K562 (cell line): ENCODE measurements around the gene TIFAB. TPM values are rescaled to one million over a fixed set of nuclear protein-coding genes. Genes with fewer than 3 reads are reported as not detected.
A peak's percentile ranks its signal among the peaks of the same experiment; 100 is the strongest.

Experiments used
- ATAC-seq: fragments of 200-7000 bp; cut with Tn5 transposase; 3 replicates; pipeline ENCODE4 v1.9.1; 2020; ENCODE audit warnings: moderate library complexity
- BruUV-seq: library from RNA; stranded (reverse); fragments of 400-500 nt; replicated peaks from 2 replicates; lab custom pipeline; 2021; lab: Mats Ljungman, UMichigan
- CTCF ChIA-PET: fragments of 300-600 bp; formaldehyde crosslinking; extraction: SDS; loops from one replicate; lab custom pipeline; 2021; ENCODE audit warnings: low intra/inter-chr PET ratio; lab: Yijun Ruan, JAX
- POLR2A ChIA-PET: fragments of 300-600, 350-650 bp; sonication (Branson Sonifier 250); formaldehyde crosslinking; extraction: SDS; loops from one replicate; lab custom pipeline; 2021; ENCODE audit warnings: antibody characterized with exemption, inconsistent platforms; lab: Yijun Ruan, JAX
- DNase-seq, 4 experiments: peaks; one replicate each; pipeline versions ENCODE4 v3.0.0 to v3.0.0-alpha.2; 2011 to 2018; ENCODE audit warnings: low spot score in 3 of 4, mixed read lengths in 3 of 4; ENCODE audit errors: extremely low read depth in 1 of 4
- FAIRE-seq: peaks from 2 replicates; lab custom pipeline; 2011; peaks lifted over from hg19 to GRCh38; lab: Jason Lieb, UNC
- H2AFZ ChIP-seq: 2 replicates; pipeline ENCODE4 v1.6.0; 2011; ENCODE audit warnings: low read depth, low read length, control low read depth, inconsistent platforms
- H3K27ac ChIP-seq: fragments of 200-600 bp; 3 replicates; pipeline ENCODE4 v1.8.0; 2011; ENCODE audit warnings: low read depth, mild to moderate bottlenecking, control low read depth, inconsistent platforms, low read length, moderate library complexity, mixed read lengths; ENCODE audit errors: extremely low read depth
- H3K27me3 ChIP-seq, 2 experiments: fragments of 300-600 bp in 1 of 2; 2 replicates in 1 of 2; 3 replicates in 1 of 2; pipeline versions ENCODE4 v1.6.0 to v1.8.0; 2011; ENCODE audit warnings: inconsistent platforms in 2 of 2, low read length in 2 of 2, mild to moderate bottlenecking in 1 of 2, mixed read lengths in 1 of 2, moderate library complexity in 1 of 2; ENCODE audit not compliant: control insufficient read depth in 2 of 2, insufficient read depth in 2 of 2
- H3K36me3 ChIP-seq: fragments of 300-600 bp; 3 replicates; pipeline ENCODE4 v1.8.0; 2011; ENCODE audit warnings: mild to moderate bottlenecking, low read length, inconsistent platforms; ENCODE audit not compliant: control insufficient read depth, insufficient read depth
- H3K4me1 ChIP-seq, 2 experiments: fragments of 200-600 bp in 1 of 2; replicated peaks in 1 of 2; 2 replicates in 1 of 2; 3 replicates in 1 of 2; pipeline versions ENCODE4 v1.5.1 to v1.8.0; 2011; ENCODE audit warnings: inconsistent platforms in 2 of 2, low read length in 2 of 2, mild to moderate bottlenecking in 1 of 2, mixed read lengths in 1 of 2, moderate library complexity in 1 of 2; ENCODE audit not compliant: control insufficient read depth in 2 of 2, insufficient read depth in 2 of 2
- H3K4me2 ChIP-seq: 2 replicates; pipeline ENCODE4 v1.6.1; 2011; ENCODE audit warnings: low read length, control low read depth, inconsistent platforms, mixed read lengths; ENCODE audit not compliant: insufficient read depth
- H3K4me3 ChIP-seq: fragments of 200-600 bp; sonication (generic), shearing (Covaris generic); 2 replicates; pipeline ENCODE4 v1.5.1; 2016; ENCODE audit warnings: control low read depth, inconsistent platforms
- H3K79me2 ChIP-seq: fragments of 200-600 bp; 3 replicates; pipeline ENCODE4 v1.8.0; 2011; ENCODE audit warnings: low read length, inconsistent platforms; ENCODE audit not compliant: control insufficient read depth, insufficient read depth
- H3K9ac ChIP-seq, 2 experiments: 2 replicates each; pipeline versions ENCODE4 v1.6.0 to v1.6.1; 2011; ENCODE audit warnings: low read depth in 2 of 2, low read length in 2 of 2, control low read depth in 1 of 2, inconsistent platforms in 1 of 2, mild to moderate bottlenecking in 1 of 2, mixed read lengths in 1 of 2; ENCODE audit not compliant: insufficient read depth in 1 of 2
- H3K9me1 ChIP-seq: one replicate; pipeline ENCODE4 v1.6.0; 2011; ENCODE audit warnings: inconsistent platforms, mild to moderate bottlenecking, low read length, moderate library complexity; ENCODE audit not compliant: control insufficient read depth, insufficient read depth
- H3K9me3 ChIP-seq: replicated peaks from 2 replicates; pipeline ENCODE4 v1.5.1; 2011; ENCODE audit warnings: low read depth, low read length, inconsistent platforms; ENCODE audit not compliant: control insufficient read depth, insufficient read depth
- H4K20me1 ChIP-seq: replicated peaks from 2 replicates; pipeline ENCODE4 v1.6.1; 2011; ENCODE audit warnings: low read length, inconsistent platforms, mixed read lengths; ENCODE audit not compliant: control insufficient read depth, insufficient read depth
- BMI1 ChIP-seq: fragments of 150-350 bp; IDR thresholded peaks from 2 replicates; pipeline ENCODE4 v1.6.1; 2014; ENCODE audit warnings: low read length
- EGR1 ChIP-seq: fragments of 450-650 bp; conservative IDR thresholded peaks from 2 replicates; pipeline ENCODE4 v1.6.1; 2017; ENCODE audit warnings: mild to moderate bottlenecking
- ETS2 ChIP-seq: IDR thresholded peaks from 2 replicates; pipeline ENCODE4 v1.6.1; 2016; ENCODE audit warnings: borderline replicate concordance, missing genetic modification characterization, mild to moderate bottlenecking, moderate library complexity, missing compliant biosample characterization; ENCODE audit not compliant: poor library complexity, severe bottlenecking
- MYNN ChIP-seq, 2 experiments: sonication (generic); formaldehyde crosslinking in 1 of 2; IDR thresholded peaks; 2 replicates each; pipeline versions ENCODE4 v1.5.0 to v1.6.1; 2016 to 2020; ENCODE audit warnings: antibody characterized with exemption in 1 of 2, missing genetic modification reagents in 1 of 2
- NR3C1 ChIP-seq: sonication (generic); formaldehyde crosslinking; IDR thresholded peaks from 2 replicates; pipeline ENCODE4 v1.8.1; 2022; ENCODE audit warnings: missing genetic modification reagents
- POLR2A ChIP-seq: fragments of 450-650 bp; conservative IDR thresholded peaks from 2 replicates; pipeline ENCODE4 v1.6.1; 2016
- RBFOX2 ChIP-seq: fragments of 200-400 bp; formaldehyde crosslinking; IDR thresholded peaks from 2 replicates; pipeline ENCODE4 v1.6.1; 2017; ENCODE audit warnings: low read depth, mild to moderate bottlenecking, low read length, moderate library complexity
- ZNF217 ChIP-seq: sonication (generic); formaldehyde crosslinking; IDR thresholded peaks from 2 replicates; pipeline ENCODE4 v1.8.0; 2022; ENCODE audit warnings: mild to moderate bottlenecking, missing genetic modification reagents
- ZNF316 ChIP-seq: fragments of 450-650 bp; IDR thresholded peaks from 2 replicates; pipeline ENCODE4 v1.6.1; 2016
- WGBS: fragments of 100-300 bp; shearing (Covaris generic); methylation state at CpG from one replicate; pipeline ENCODE4 v1.1.6; 2016; ENCODE audit warnings: low coverage, mixed read lengths; ENCODE audit not compliant: insufficient coverage; ENCODE audit errors: missing lambda C conversion rate; 5-methylcytosine and 5-hydroxymethylcytosine counted together
- in situ Hi-C: fragments of 300-500 bp; cut with MboI; formaldehyde crosslinking; loops from 4 replicates; pipeline ENCODE4 v1.15.0; 2018; ENCODE audit warnings: inconsistent platforms, mixed read lengths
- intact Hi-C: fragments of 100-400 bp; cut with micrococcal nuclease; formaldehyde crosslinking; loops from 2 replicates; pipeline ENCODE4 v1.14.2; 2022
- polyA plus RNA-seq, 8 experiments: library from polyadenylated mRNA; depleted of rRNA in 4 of 8; stranded (reverse) in 5 of 8; unstranded in 3 of 8; fragments of >200 nt; fragmentation: Nextera tagmentation in 2 of 8; fragmentation: Illumina TruSeq in 1 of 8; extraction: Ambion mirVana in 2 of 8; extraction: Trizol in 1 of 8; gene quantifications; 2 replicates each; pipeline versions ENCODE4 v1.2.1 to v1.2.3, GENCODE V29; 2011 to 2014; ENCODE audit warnings: inconsistent platforms in 1 of 8, missing spikeins in 1 of 8
- total RNA-seq, 7 experiments: library from RNA; depleted of rRNA in 6 of 7; stranded (reverse); fragments of >200 nt in 6 of 7; fragmentation: Illumina TruSeq in 2 of 7; extraction: Trizol in 2 of 7; gene quantifications; 2 replicates each; pipeline versions ENCODE4 v1.2.1 to v1.2.3, GENCODE V29; 2011 to 2021; ENCODE audit warnings: low replicate concordance in 1 of 7

TIFAB gene
- total and polyA plus RNA-seq, 9 of the 15 experiments (the other 6 are each of a cell fraction or from before 2014, with no cell fraction given), result not detected

DNA sequence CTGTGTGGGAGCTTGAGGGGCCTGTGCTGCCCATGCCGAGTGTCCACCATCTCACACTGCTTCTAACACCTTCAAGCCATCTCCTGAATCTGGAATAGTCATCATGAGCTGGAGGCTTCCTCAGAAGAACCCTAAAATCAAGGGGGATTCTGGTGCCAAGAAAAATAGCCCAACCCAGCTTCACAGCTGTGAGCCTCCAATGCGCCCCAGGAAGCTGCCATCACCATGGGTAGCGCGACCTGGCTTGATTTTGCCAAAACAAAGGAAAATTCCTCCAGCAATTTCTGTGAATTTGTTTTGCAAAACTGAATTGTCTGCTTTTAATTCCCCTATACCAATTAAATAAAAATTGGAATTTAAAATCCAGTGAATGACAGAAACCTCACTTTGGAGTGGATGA lies 6.2 kb upstream of the TIFAB start:
- TF ChIP-seq RBFOX2 (no peak), MYNN (IDR thresholded peaks at IDR 0.05) (no peak), MYNN (CRISPR knock-in tag; IDR thresholded peaks at IDR 0.05) (no peak), ZNF316 (no peak), ZNF217 (CRISPR knock-in tag) (no peak), ETS2 (tag) (no peak), BMI1 (no peak), EGR1 (no peak), NR3C1 (CRISPR knock-in tag) (no peak), POLR2A (no peak)
- H3K4me3 ChIP-seq, result no peak overlapping the region
- H4K20me1 ChIP-seq, result no peaks in the 10 kb centered on the region
- no peaks in the 10 kb centered on the region for H3K36me3 ChIP-seq
- no peaks in the 10 kb centered on the region for H3K9me1 ChIP-seq
- peaks cover 4% of the 10 kb centered on the region; the same call in 1 of the 3 replicates for H3K79me2 ChIP-seq
- peak overlapping the region; percentile 79; the same call in 1 of the 2 replicates for H3K4me2 ChIP-seq
- no peak for FAIRE-seq
- H2AFZ ChIP-seq, result peak overlapping the region; percentile 85; the same call in 1 of the 2 replicates
- POLR2A ChIA-PET, result interaction anchor here (0.6 kb wide), 1 partner anchor 424 kb away, joined by 3 read pairs; no protein-coding TSS in a partner anchor
- no peak for DNase-seq
- H3K4me1 ChIP-seq, result peaks cover 26 to 47% of the 10 kb centered on the region in 2 experiments
- in situ Hi-C loops, result no loop called here
- intact Hi-C loops, result no loop called here
- no peak for ATAC-seq
- H3K9ac ChIP-seq, result peak overlapping the region in 1 of 2 experiments; percentile 70; a peak in 1 of 4 replicates
- no peak overlapping the region for H3K27ac ChIP-seq
- 78% methylated on average over 4 of the region's 4 CpGs for WGBS
- H3K9me3 ChIP-seq, result no peaks in the 10 kb centered on the region
- no TSS peak for BruUV-seq
- H3K27me3 ChIP-seq, result no peaks in the 10 kb centered on the region
- CTCF ChIA-PET, result interaction anchor here (2.0 kb wide), 1 partner anchor 94 kb away, joined by 9 read pairs; no protein-coding TSS in a partner anchor
